GM10847 (cell line): ENCODE results near the gene KIFAP3.

Experiments used
- POLR2A ChIP-seq: IDR thresholded peaks from 2 replicates; pipeline ENCODE4 v1.6.1; 2011; ENCODE audit not compliant: insufficient read length; ENCODE audit errors: extremely low read depth

The KIFAP3 gene

GRCh38 chr1:169999331-169999741 is 75.2 kb downstream of the KIFAP3 start:
- TF ChIP-seq POLR2A = no peak

GRCh38 chr1:169995993-169996392 is 78.5 kb downstream of the KIFAP3 start:
- no peak for TF ChIP-seq POLR2A

- no peak for TF ChIP-seq POLR2A
These were observed 85.2 kb downstream of the KIFAP3 start for GRCh38 chr1:169989246-169989645.

- no peak for TF ChIP-seq POLR2A
These were observed 88.7 kb downstream of the KIFAP3 start for GRCh38 chr1:169985757-169986156.

GRCh38 chr1:169974067-169974466 is 100.4 kb downstream of the KIFAP3 start:
- no peak for TF ChIP-seq POLR2A

- TF ChIP-seq POLR2A = no peak
These were observed 104.4 kb downstream of the KIFAP3 start for GRCh38 chr1:169970114-169970513.

- TF ChIP-seq POLR2A = no peak
These were observed 106.3 kb downstream of the KIFAP3 start for GRCh38 chr1:169968174-169968573.

GRCh38 chr1:169964206-169964605 is 110.3 kb downstream of the KIFAP3 start:
- TF ChIP-seq POLR2A = no peak

- no peak for TF ChIP-seq POLR2A
These were observed 114.8 kb downstream of the KIFAP3 start for GRCh38 chr1:169959686-169960085.

GRCh38 chr1:169958987-169959386 is 115.5 kb downstream of the KIFAP3 start:
- no peak for TF ChIP-seq POLR2A

- no peak for TF ChIP-seq POLR2A
These were observed 116.6 kb downstream of the KIFAP3 start for GRCh38 chr1:169957884-169958283.

GRCh38 chr1:169951108-169951507 is 123.4 kb downstream of the KIFAP3 start:
- TF ChIP-seq POLR2A = no peak

- TF ChIP-seq POLR2A = no peak
These were observed 125.4 kb downstream of the KIFAP3 start for GRCh38 chr1:169949139-169949538.

- TF ChIP-seq POLR2A = no peak
These were observed 128.3 kb downstream of the KIFAP3 start for GRCh38 chr1:169946206-169946605.

- no peak for TF ChIP-seq POLR2A
These were observed 129.3 kb downstream of the KIFAP3 start for GRCh38 chr1:169945181-169945580.

- TF ChIP-seq POLR2A = no peak
These were observed 129.9 kb downstream of the KIFAP3 start for GRCh38 chr1:169944621-169945020.

- no peak for TF ChIP-seq POLR2A
These were observed 130.4 kb downstream of the KIFAP3 start for GRCh38 chr1:169943963-169944526.
